Naive B cell (primary cell): ENCODE data around the gene KPTN. TPM values are rescaled to one million over a fixed set of nuclear protein-coding genes. Genes with fewer than 3 reads are reported as not detected.
A peak's percentile ranks its signal among the peaks of the same experiment; 100 is the strongest.

Source experiments
- ATAC-seq, 2 donors: fragments of 150-1000 bp; cut with Tn5 transposase; 2 replicates each; pipeline ENCODE4 v1.10.0; 2021; ENCODE audit warnings: low read depth in 2 of 2, mild to moderate bottlenecking in 2 of 2, moderate library complexity in 2 of 2
- DNase-seq: peaks from one replicate; pipeline ENCODE4 v3.0.0; 2022
- H3K27ac Mint-ChIP-seq, 6 donors: one replicate each; pipeline ENCODE4 v1.8.0; 2020 to 2022; ENCODE audit warnings: mild to moderate bottlenecking in 6 of 6, mixed read lengths in 6 of 6, moderate library complexity in 5 of 6, inconsistent platforms in 2 of 6
- H3K27me3 Mint-ChIP-seq, 3 donors: one replicate each; pipeline ENCODE4 v1.8.0; 2021 to 2022; ENCODE audit warnings: mixed read lengths in 3 of 3, mild to moderate bottlenecking in 1 of 3
- H3K36me3 Mint-ChIP-seq, 2 donors: one replicate each; pipeline ENCODE4 v1.8.0; 2020 to 2022; ENCODE audit warnings: mixed read lengths in 2 of 2, inconsistent platforms in 1 of 2, mild to moderate bottlenecking in 1 of 2
- H3K4me1 Mint-ChIP-seq, 3 donors: one replicate each; pipeline ENCODE4 v1.8.0; 2020 to 2022; ENCODE audit warnings: mixed read lengths in 3 of 3, inconsistent platforms in 1 of 3, mild to moderate bottlenecking in 1 of 3, moderate library complexity in 1 of 3
- H3K4me3 Mint-ChIP-seq, 8 donors: one replicate each; pipeline ENCODE4 v1.8.0; 2020 to 2022; ENCODE audit warnings: mild to moderate bottlenecking in 8 of 8, mixed read lengths in 8 of 8, moderate library complexity in 8 of 8, inconsistent platforms in 2 of 8
- H3K9me3 Mint-ChIP-seq, 7 donors: one replicate each; pipeline ENCODE4 v1.8.0; 2020 to 2022; ENCODE audit warnings: mixed read lengths in 7 of 7, mild to moderate bottlenecking in 5 of 7, inconsistent platforms in 2 of 7, moderate library complexity in 1 of 7
- polyA plus RNA-seq, 6 donors: library from polyadenylated mRNA; unstranded; fragments of 300-500 nt; fragmentation: Illumina TruSeq; gene quantifications; one replicate each; pipeline ENCODE4 v1.2.3, GENCODE V29; 2021; ENCODE audit warnings: low read depth in 6 of 6

KPTN gene
- polyA plus RNA-seq, 6 donors from 2014 or later: 6.1 to 25.8 (median 9.3) TPM

DNA sequence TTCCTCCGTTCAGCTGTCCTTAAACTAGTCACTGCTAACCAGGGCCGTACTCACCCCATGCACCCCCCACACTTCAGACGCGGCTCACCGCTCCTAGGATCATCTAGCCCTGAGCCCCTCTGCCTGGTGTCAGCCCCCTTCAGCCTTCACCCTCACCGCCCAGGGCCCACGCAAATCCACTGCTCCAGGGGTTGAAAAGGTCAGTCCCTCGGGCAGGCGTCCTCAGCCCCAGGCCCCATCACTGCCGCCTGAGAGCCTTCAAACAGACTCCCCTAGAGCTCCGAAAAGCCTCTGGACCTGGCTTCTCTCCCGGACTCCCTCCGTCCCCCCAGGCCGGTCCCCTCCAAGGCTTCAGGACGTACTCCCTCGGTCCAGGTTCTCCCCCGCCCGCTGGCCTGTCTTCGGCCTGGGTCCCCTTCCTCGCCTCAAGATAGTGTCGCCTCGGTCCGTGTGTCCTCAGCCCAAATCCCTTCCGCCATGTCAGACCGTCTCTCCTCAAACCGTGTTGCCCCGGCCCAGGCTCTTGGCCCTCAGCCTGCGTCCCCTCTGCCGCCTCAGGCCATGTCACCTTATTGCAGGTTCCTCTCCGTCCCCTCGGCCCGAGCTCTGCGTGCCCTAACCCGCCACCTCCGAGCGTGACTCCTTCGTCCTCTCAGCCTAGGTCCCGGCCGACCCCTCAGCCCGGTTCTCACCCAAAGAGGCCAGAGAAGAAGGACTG lies 30.3 kb upstream of the KPTN start:
- no peaks in the 10 kb centered on the region for H3K36me3 Mint-ChIP-seq
- no peaks in the 10 kb centered on the region for H3K9me3 Mint-ChIP-seq

DNA sequence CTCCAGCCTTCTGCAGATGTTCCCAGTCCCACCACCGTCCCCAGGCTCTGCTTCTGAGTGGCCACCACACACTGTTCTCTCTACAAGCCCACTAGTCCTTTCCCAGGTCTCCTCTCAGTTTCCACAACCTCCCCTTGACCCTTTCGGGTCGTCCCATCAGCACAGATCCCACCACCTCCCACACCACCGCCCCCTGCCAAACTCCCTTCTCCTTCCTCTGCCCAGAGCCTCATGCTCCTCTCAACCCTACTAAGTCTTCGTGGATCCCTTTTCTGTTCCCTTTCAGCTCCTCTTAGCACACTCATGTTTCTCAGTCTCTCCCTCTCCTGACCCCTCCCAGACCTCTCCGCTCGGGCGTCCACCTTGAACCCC lies 28.9 kb upstream of the KPTN start:
- no peaks in the 10 kb centered on the region for H3K27me3 Mint-ChIP-seq
- no peaks in the 10 kb centered on the region for H3K36me3 Mint-ChIP-seq
- H3K4me1 Mint-ChIP-seq: peaks cover 59 to 76% (median 71%) of the 10 kb centered on the region in 3 donors
- H3K9me3 Mint-ChIP-seq: no peaks in the 10 kb centered on the region
- H3K4me3 Mint-ChIP-seq: peak overlapping the region; percentile 79 to 100 (median 98)
- peak overlapping the region; percentile 89 to 100 (median 100) for H3K27ac Mint-ChIP-seq
- DNase-seq (no peak), ATAC-seq (no peak)

More for the DNA sequence above, 30.3 kb upstream of the KPTN start:
- ATAC-seq (peak; percentile 0 to 1), DNase-seq (no peak)
- Mint-ChIP-seq H3K4me3 (peak overlapping the region; percentile 95 to 100 (median 99)), H3K27ac (peak overlapping the region; percentile 99 to 100 (median 100)), H3K27me3 (no peaks in the 10 kb centered on the region), H3K4me1 (peaks cover 69 to 89% (median 84%) of the 10 kb centered on the region in 3 donors)

DNA sequence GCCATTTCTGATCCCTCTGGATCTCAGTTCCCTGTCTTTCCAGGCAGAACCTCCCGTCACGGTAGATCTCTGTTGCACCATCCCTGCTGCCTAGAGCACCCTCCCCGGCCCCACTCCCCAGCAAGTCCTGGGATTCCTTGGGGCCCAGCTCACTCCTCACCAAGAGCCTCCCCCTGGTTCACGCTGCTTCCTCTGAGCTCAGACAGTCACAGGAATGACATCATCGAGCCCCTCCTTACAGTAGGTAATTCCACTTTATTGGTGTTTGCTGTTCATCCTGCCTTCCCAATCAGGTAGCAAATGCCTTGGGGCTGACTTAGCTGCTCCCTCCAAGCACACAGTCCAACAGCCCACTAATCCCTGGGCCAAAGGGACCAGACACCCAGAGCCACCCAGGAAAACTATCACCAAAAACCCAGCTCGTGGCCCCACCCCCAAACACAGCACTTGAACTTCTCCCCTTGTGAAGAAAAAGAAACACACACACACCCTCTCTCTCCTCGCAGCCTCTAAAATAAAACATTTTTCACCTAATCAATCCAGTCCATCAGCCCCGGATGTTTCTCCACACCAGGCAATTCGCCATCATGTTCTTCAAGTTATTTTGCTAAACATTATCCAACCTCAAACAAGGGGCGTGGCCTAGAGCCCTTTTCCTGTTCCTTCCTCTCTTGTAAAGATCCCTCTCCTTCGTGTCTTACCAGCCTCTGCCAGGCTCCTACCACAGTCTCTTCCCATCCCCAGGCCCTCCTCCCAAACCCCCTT lies 28.3 kb upstream of the KPTN start:
- Mint-ChIP-seq H3K4me3 (peak overlapping the region; percentile 79 to 100 (median 98)), H3K9me3 (no peaks in the 10 kb centered on the region), H3K27me3 (no peaks in the 10 kb centered on the region), H3K27ac (peak overlapping the region; percentile 78 to 100 (median 100)), H3K4me1 (peaks cover 58 to 78% (median 68%) of the 10 kb centered on the region in 3 donors), H3K36me3 (no peaks in the 10 kb centered on the region)
- DNase-seq (no peak), ATAC-seq (no peak)

DNA sequence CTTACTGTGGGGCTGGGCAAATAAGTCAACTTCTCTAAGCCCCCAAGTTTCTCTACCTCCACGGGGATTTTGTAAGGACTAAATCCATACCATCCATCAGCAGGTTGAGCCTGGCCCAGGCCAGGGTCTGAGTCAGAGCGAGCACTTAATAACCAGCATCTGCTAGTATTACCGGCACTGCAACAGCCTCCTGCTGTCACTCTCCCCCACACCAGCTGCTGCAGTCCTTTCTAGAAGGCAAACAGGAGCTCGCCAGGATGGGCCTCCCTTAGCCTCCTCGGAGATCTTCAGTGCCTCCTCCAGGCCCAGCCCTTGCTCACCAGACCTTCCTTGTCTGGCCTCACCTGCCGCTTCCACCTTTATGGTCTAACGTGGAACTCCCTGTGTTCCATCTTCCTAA lies 27.7 kb upstream of the KPTN start:
- DNase-seq: no peak

DNA sequence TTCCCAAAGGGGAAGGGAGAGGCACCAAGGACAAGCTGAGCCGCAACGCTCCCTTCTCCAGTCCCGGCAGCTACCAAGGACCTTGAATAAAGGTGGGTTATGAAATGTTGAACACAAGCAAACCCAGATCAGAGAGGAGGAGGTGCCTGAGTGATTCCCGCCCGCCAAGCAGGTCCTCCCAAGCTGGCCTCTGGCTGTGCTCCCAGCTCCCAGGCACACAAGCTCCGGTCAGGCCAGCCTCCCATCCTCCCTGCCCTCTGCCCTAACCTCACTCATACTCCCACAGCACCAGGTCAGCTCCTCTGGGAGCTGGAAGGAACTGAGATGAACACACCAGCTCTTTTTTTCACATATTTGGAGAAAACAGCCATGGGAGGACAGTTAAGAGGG lies 27.1 kb upstream of the KPTN start:
- peak overlapping the region in 2 of 8 donors; percentile 16 to 95 for H3K4me3 Mint-ChIP-seq
- no peaks in the 10 kb centered on the region for H3K9me3 Mint-ChIP-seq
- no peak for ATAC-seq
- H3K27ac Mint-ChIP-seq: peak overlapping the region in 3 of 6 donors; percentile 37 to 85 (median 70)
- H3K4me1 Mint-ChIP-seq: peaks cover 50 to 69% (median 60%) of the 10 kb centered on the region in 3 donors
- no peak for DNase-seq
- no peaks in the 10 kb centered on the region for H3K27me3 Mint-ChIP-seq
- H3K36me3 Mint-ChIP-seq: no peaks in the 10 kb centered on the region

More for the DNA sequence above, 27.7 kb upstream of the KPTN start:
- H3K9me3 Mint-ChIP-seq: no peaks in the 10 kb centered on the region
- no peaks in the 10 kb centered on the region for H3K27me3 Mint-ChIP-seq
- peaks cover 56 to 75% (median 66%) of the 10 kb centered on the region in 3 donors for H3K4me1 Mint-ChIP-seq
- ATAC-seq: no peak
- H3K36me3 Mint-ChIP-seq: no peaks in the 10 kb centered on the region
- H3K4me3 Mint-ChIP-seq: peak overlapping the region in 4 of 8 donors; percentile 7 to 95 (median 14)
- peak overlapping the region in 3 of 6 donors; percentile 54 to 100 (median 71) for H3K27ac Mint-ChIP-seq

DNA sequence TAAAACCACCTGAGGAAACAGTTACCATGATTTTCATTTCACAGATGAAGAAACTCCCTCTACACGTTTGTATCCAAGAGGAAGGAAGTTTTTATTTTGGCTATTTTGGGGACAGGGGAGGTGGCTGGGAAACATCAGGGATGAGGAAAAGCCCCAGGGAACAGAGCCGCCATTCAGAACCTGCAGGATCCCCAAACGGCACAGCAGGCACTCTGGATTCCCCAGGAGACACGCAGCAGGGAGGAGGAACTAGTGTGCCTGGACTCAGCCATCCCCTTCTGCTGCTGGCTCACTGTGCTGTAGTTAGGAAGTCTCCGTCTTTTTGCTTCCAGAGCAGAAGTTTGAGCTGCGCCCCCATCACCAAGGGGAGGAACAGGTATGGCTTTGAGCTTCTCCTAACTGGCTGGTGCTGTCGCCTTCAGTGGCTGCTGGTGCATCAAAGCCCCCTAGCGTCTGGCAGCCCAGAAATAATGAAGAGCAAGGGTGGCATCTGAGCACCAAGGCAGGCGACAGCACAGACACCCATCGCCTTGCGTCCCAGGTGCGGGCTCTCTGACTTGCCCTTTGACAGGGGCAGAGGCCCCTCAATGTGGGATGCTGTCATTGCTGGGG lies 26.6 kb upstream of the KPTN start:
- H3K27me3 Mint-ChIP-seq: no peaks in the 10 kb centered on the region
- H3K27ac Mint-ChIP-seq: peak overlapping the region in 3 of 6 donors; percentile 15 to 70 (median 30)
- H3K4me1 Mint-ChIP-seq: peaks cover 48 to 65% (median 55%) of the 10 kb centered on the region in 3 donors
- H3K36me3 Mint-ChIP-seq: no peaks in the 10 kb centered on the region
- no peak for DNase-seq
- peak overlapping the region in 2 of 8 donors; percentile 5 to 95 for H3K4me3 Mint-ChIP-seq
- H3K9me3 Mint-ChIP-seq: no peaks in the 10 kb centered on the region
- ATAC-seq: no peak

DNA sequence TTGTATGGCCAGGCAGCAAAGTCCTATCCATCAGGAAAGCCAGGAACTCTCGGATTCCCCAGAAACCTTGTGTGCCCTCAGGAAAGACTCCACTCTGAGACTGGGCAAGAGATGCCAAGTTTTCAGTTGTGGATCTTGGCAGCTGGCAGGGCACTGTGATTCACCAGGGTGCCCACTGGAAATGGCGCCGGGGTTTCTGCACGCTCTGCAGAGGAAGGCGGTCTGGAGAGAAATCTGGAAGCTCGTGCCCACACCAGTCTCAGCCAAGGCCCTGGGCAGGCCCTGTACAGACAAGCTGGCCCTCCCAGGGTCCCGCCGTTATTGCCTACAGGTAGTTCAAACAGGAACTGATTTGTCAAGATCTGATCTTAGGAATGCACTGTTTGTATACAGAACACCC lies 26.0 kb upstream of the KPTN start:
- ATAC-seq: no peak
- peaks cover 48 to 68% (median 52%) of the 10 kb centered on the region in 3 donors for H3K4me1 Mint-ChIP-seq
- no peak for DNase-seq
- H3K9me3 Mint-ChIP-seq: no peaks in the 10 kb centered on the region
- H3K4me3 Mint-ChIP-seq: peak overlapping the region in 3 of 8 donors; percentile 10 to 95 (median 26)
- no peaks in the 10 kb centered on the region for H3K27me3 Mint-ChIP-seq
- no peaks in the 10 kb centered on the region for H3K36me3 Mint-ChIP-seq
- H3K27ac Mint-ChIP-seq: peak overlapping the region in 1 of 6 donors; percentile 70

DNA sequence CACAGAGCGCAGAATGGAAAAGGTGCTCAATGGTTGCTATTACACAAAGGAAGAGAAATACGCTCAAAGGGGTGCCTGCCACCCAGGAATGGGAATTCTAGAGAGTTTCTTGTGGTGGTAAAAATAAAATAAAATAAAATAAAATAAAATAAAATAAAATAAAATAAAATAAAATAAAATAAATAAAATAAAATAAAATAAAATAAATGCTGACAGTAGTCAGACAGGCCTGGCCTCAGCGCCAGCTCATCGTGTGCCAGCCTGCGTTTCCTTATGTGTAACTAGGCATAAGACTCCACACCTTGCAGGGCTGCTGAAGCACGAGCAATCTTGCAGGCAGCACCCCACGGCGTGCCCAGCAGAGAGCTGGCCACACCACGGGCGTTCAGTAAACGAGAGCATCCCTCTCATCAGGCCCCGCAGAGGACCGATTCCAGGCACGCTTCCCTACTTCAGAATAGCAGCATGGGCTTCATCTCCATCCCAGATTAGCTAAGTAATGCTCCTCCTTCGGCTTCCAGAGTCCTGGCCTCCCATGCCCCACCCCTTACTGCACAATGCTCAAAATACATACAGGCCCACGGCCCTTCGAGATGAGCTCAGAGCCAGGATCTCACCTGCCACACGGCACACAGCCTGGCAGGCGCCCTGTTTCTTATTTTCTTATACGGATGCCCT lies 25.3 kb upstream of the KPTN start:
- no peak for ATAC-seq
- H3K4me3 Mint-ChIP-seq: peak overlapping the region in 1 of 8 donors; percentile 95
- H3K27me3 Mint-ChIP-seq: no peaks in the 10 kb centered on the region
- H3K4me1 Mint-ChIP-seq: peaks cover 42 to 61% (median 46%) of the 10 kb centered on the region in 3 donors
- H3K9me3 Mint-ChIP-seq: no peaks in the 10 kb centered on the region
- no peak for DNase-seq
- peak overlapping the region in 2 of 6 donors; percentile 15 to 33 for H3K27ac Mint-ChIP-seq
- H3K36me3 Mint-ChIP-seq: no peaks in the 10 kb centered on the region

DNA sequence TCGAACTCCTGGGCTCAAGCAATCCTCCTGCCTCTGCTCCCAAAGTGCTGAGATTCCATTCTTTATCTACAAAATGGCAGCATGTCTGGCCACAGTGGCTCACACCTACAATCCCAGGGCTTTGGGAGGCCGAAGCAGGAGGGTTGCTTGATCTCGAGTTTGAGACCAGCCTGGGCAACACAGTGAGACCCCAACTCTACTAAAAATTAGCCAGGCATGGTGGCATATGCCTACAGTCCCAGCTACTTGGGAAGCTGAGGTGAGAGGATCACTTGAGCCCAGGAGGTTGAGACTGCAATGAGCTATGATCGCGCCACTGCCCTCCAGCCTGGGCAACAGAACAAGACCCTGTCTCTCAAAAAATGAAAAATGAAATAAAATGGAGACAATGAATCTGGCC lies 24.7 kb upstream of the KPTN start:
- Mint-ChIP-seq H3K9me3 (no peaks in the 10 kb centered on the region), H3K27me3 (no peaks in the 10 kb centered on the region), H3K4me1 (peaks cover 36 to 55% (median 41%) of the 10 kb centered on the region in 3 donors), H3K36me3 (no peaks in the 10 kb centered on the region), H3K4me3 (peak overlapping the region in 2 of 8 donors; percentile 3 to 27), H3K27ac (peak overlapping the region in 1 of 6 donors; percentile 53)
- DNase-seq: no peak
- ATAC-seq: no peak

DNA sequence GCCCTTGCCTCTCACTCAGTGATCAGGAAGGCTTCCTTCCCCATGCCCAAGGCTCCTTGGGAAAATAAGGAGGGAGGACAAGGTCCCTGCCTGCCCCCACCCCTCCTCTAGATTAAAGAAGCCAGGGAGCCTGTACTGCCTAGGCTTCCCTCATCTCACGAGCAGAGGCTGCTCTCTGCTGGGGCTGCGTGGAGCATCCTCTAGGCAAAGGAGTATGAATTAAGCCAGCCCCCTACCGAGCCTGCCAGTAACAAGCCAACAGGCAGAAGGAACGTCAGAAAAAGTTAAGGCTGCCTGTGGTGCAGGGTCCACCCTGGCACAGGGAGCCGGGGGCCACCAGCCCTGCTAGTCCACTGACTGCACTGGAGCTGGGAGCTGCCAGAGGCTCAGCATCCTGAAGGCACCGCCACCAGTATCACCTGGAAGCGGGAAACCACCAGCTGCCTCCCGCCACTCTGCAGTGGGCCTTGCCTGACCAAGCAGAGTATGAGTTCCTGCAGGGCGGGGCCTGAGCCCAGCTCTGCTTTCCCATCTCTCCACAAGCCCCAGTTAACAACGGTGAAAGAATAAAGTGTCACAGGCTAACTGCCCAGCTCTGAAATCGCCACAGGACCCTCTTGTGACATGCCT lies 24.0 kb upstream of the KPTN start:
- Mint-ChIP-seq H3K4me3 (peak overlapping the region in 1 of 8 donors; percentile 27), H3K9me3 (no peaks in the 10 kb centered on the region), H3K27me3 (no peaks in the 10 kb centered on the region), H3K4me1 (peaks cover 33 to 53% (median 34%) of the 10 kb centered on the region in 3 donors), H3K36me3 (peaks cover 5 to 7% of the 10 kb centered on the region in 2 donors), H3K27ac (peak overlapping the region in 1 of 6 donors; percentile 53)
- DNase-seq (no peak), ATAC-seq (no peak)

DNA sequence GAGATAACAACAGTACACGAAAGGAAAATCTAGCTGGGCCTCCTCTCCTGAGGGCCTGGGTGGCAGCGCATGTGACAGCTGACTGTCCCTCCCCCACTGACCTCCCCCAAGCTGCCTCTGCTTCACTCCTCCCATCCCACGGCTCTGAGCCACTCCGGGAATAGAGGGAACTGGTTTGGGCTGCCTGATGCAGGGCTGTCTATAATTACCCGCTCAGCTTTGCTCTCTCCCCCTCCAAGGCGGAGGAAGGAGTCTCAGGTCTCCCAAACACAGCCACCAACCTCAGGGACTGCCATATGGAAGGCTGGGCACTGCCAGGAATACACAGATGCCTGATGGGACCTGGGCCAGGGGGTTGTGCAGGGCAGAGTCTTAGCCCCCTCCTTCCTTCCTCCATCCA lies 23.0 kb upstream of the KPTN start:
- ATAC-seq (no peak), DNase-seq (no peak)
- no peaks in the 10 kb centered on the region for H3K9me3 Mint-ChIP-seq
- H3K4me1 Mint-ChIP-seq: peaks cover 23 to 43% (median 24%) of the 10 kb centered on the region in 3 donors
- no peaks in the 10 kb centered on the region for H3K27me3 Mint-ChIP-seq
- H3K27ac Mint-ChIP-seq: peak overlapping the region in 1 of 6 donors; percentile 56
- H3K4me3 Mint-ChIP-seq: no peak overlapping the region
- H3K36me3 Mint-ChIP-seq: peaks cover 8 to 11% of the 10 kb centered on the region in 2 donors

DNA sequence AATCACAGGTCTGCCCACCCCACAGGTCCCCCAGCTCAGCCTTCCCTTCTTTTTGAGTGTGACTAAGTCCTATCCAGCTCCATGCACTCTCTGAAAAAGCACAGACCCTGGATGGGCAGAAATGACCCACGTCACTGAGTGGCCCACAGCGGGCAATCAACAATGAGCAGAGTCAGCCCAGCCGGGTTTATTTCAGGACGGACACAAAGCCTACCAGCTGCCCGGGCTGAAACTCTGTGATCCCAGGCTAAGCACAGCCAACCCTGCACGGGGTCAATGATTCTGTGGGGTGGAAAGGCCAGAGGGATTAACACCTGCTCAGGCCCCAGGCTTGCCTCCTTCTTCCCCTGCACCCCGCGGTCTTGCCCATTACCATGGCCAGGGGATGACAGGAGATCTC lies 22.4 kb upstream of the KPTN start:
- DNase-seq (no peak), ATAC-seq (no peak)
- Mint-ChIP-seq H3K4me3 (peak overlapping the region in 1 of 8 donors; percentile 5), H3K4me1 (peaks cover 17 to 37% (median 18%) of the 10 kb centered on the region in 3 donors), H3K36me3 (peaks cover 11 to 13% of the 10 kb centered on the region in 2 donors), H3K9me3 (no peaks in the 10 kb centered on the region), H3K27me3 (no peaks in the 10 kb centered on the region), H3K27ac (peak overlapping the region in 1 of 6 donors; percentile 44)
